Fibroblast of the aortic adventitia (primary cell): ENCODE results near the gene TMEM176A. TPM values are rescaled to one million over a fixed set of nuclear protein-coding genes. Genes with fewer than 3 reads are reported as not detected.

Source experiments
- DNase-seq: peaks from one replicate; pipeline ENCODE4 v3.0.0-alpha.2; 2010; ENCODE audit warnings: low read depth
- H3K4me3 ChIP-seq: 2 replicates; pipeline ENCODE4 v1.5.1; 2011; ENCODE audit warnings: low read depth, mild to moderate bottlenecking, control low read depth, low read length, moderate library complexity
- CTCF ChIP-seq: IDR thresholded peaks from 2 replicates; pipeline ENCODE4 v1.5.1; 2011; ENCODE audit warnings: mild to moderate bottlenecking, low read length, control low read depth, inconsistent platforms; ENCODE audit not compliant: insufficient read depth
- total RNA-seq: library from RNA; depleted of rRNA; stranded (reverse); fragments of >200 nt; gene quantifications from 2 replicates; pipeline ENCODE4 v1.2.3, GENCODE V29; 2012; ENCODE audit warnings: low replicate concordance

Gene TMEM176A
- total RNA-seq, 1 donor = not detected

GRCh38 chr7:150793569-150794238, 6.9 kb upstream of the TMEM176A start:
- DNase-seq = no peak
- TF ChIP-seq CTCF = no peak
- H3K4me3 ChIP-seq = no peak overlapping the region

- no peak for TF ChIP-seq CTCF
- DNase-seq = no peak
- no peak overlapping the region for H3K4me3 ChIP-seq
These were observed 2.9 kb upstream of the TMEM176A start for GRCh38 chr7:150797661-150798060.

GRCh38 chr7:150799156-150799555, 1.4 kb upstream of the TMEM176A start:
- TF ChIP-seq CTCF = no peak
- no peak for DNase-seq
- H3K4me3 ChIP-seq = no peak overlapping the region

GRCh38 chr7:150799741-150800580, 608 bp upstream of the TMEM176A start, which contains the start of gene TMEM176B:
TMEM176B (minus strand) TSS chr7:150800364; CDS start chr7:150796569, 3,795 bp downstream.
- TF ChIP-seq CTCF = no peak
- DNase-seq = no peak
- no peak within 1 kb of the TSS for H3K4me3 ChIP-seq

GRCh38 chr7:150801242-150801945, 825 bp downstream of the TMEM176A start:
- no peak for TF ChIP-seq CTCF

GRCh38 chr7:150801946-150802771, 1.6 kb downstream of the TMEM176A start:
- H3K4me3 ChIP-seq = no peak overlapping the region

More at GRCh38 chr7:150801242-150801945, 825 bp downstream of the TMEM176A start:
- no peak overlapping the region for H3K4me3 ChIP-seq
- DNase-seq = no peak

More at GRCh38 chr7:150801946-150802771, 1.6 kb downstream of the TMEM176A start:
- TF ChIP-seq CTCF = no peak
- no peak for DNase-seq
